ENCODE data around the gene COL20A1.

Gene COL20A1

GRCh38 chr20:63380346-63380870 lies 87.4 kb downstream of the COL20A1 start:
- DNase-seq = no peak

- DNase-seq = no peak
These were observed 88.9 kb downstream of the COL20A1 start for GRCh38 chr20:63381781-63382431.

- DNase-seq = no peak
These were observed 89.7 kb downstream of the COL20A1 start for GRCh38 chr20:63382551-63383300.

GRCh38 chr20:63383556-63383955 lies 90.6 kb downstream of the COL20A1 start:
- DNase-seq = no peak

- DNase-seq = no peak
These were observed 91.3 kb downstream of the COL20A1 start for GRCh38 chr20:63384336-63384735.

All from NCI-H1930 (cell line).